Cardiac fibroblast (primary cell): ENCODE measurements around the gene HPSE.

Source experiments
- DNase-seq, 2 donors: peaks; one replicate each; pipeline versions ENCODE4 v3.0.0 to v3.0.0-alpha.2; 2010; ENCODE audit warnings: low read depth in 2 of 2
- H3K4me3 ChIP-seq, 2 donors: replicated peaks in 1 of 2; 1 replicate in 1 of 2; 2 replicates in 1 of 2; pipeline ENCODE4 v1.5.1; 2011; ENCODE audit warnings: low read depth in 2 of 2, low read length in 2 of 2, mild to moderate bottlenecking in 2 of 2, moderate library complexity in 1 of 2
- TF ChIP-seq, protein P1 (sequence below): IDR thresholded peaks from one replicate; pipeline ENCODE4 v1.5.1; 2011; ENCODE audit warnings: low read depth, mild to moderate bottlenecking, low read length, inconsistent platforms

The HPSE gene

GRCh38 chr4:83262682-83263081 lies 72.0 kb downstream of the HPSE start:
- TF ChIP-seq, protein P1, sequence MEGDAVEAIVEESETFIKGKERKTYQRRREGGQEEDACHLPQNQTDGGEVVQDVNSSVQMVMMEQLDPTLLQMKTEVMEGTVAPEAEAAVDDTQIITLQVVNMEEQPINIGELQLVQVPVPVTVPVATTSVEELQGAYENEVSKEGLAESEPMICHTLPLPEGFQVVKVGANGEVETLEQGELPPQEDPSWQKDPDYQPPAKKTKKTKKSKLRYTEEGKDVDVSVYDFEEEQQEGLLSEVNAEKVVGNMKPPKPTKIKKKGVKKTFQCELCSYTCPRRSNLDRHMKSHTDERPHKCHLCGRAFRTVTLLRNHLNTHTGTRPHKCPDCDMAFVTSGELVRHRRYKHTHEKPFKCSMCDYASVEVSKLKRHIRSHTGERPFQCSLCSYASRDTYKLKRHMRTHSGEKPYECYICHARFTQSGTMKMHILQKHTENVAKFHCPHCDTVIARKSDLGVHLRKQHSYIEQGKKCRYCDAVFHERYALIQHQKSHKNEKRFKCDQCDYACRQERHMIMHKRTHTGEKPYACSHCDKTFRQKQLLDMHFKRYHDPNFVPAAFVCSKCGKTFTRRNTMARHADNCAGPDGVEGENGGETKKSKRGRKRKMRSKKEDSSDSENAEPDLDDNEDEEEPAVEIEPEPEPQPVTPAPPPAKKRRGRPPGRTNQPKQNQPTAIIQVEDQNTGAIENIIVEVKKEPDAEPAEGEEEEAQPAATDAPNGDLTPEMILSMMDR, result no peak
- H3K4me3 ChIP-seq, result no peak overlapping the region
- no peak for DNase-seq

GRCh38 chr4:83261307-83261706 lies 73.3 kb downstream of the HPSE start:
- DNase-seq, result no peak
- no peak overlapping the region for H3K4me3 ChIP-seq
- TF ChIP-seq, protein P1, result no peak

DNA sequence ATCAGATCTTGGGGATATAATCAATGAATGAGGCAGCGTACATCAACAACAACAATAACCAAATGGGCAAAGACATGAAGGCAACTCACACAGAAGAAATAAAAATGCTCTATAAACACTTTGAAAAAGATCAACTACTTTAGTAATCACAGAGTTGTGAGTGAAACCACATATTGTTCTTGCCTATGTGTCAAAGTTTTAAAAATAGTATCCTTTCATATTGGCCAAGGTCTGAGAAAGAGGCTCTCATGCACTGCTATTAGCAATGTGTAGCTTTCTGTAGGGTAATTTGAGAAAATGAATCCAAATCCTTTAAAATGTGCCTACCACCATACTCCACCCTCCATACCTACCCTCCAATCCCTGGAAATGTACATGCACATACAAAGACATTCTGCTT lies 75.1 kb downstream of the HPSE start:
- no peak overlapping the region for H3K4me3 ChIP-seq
- DNase-seq, result peak in 1 of 2 donors; percentile 10
- TF ChIP-seq, protein P1, result no peak

GRCh38 chr4:83258461-83258860 lies 76.2 kb downstream of the HPSE start:
- TF ChIP-seq, protein P1, result no peak
- DNase-seq, result no peak
- no peak overlapping the region for H3K4me3 ChIP-seq

DNA sequence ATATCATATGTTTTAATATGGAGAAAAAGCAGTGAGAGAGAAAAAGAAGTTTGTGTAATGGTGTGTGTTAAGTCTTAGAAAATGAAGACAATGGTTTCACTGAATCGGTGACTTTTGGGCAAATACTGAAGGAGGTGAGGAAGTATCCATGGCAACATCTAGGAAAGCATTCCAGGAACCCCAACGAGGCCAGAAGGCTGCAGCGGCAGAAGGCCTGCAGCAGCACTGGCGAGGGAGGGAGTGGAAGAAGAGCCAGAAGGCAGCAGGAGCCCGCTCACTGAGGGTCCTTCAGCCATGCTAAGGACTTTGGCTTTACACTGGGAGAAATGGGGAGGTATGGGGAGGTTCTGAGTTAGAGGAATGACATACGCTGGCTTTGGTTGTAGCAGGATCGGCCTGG lies 76.8 kb downstream of the HPSE start:
- TF ChIP-seq, protein P1, result no peak
- no peak for DNase-seq
- H3K4me3 ChIP-seq, result no peak overlapping the region

DNA sequence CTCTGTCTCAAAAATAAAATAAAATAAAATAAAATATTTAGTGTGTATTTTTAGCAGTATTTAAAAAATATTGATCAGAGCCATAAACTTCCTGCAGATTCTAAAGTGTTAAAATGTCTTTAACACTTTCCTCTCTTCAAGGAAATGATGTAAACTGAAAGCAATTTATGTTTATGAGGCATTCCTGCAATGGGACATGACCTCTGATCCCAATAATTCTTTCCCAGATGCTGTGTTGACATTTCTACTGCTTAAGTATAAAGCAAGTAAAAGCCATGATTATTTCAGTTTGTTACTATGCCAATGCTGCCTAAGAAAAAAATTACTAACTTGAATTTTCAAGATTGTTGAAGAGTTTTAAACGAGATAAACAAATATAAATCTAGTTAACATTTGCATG lies 79.1 kb downstream of the HPSE start:
- DNase-seq, result peak; percentile 81 to 88
- TF ChIP-seq, protein P1, result no peak
- H3K4me3 ChIP-seq, result no peak overlapping the region

- TF ChIP-seq, protein P1, result peak; percentile 77
- H3K4me3 ChIP-seq, result no peak overlapping the region
- DNase-seq, result peak; percentile 70 to 86
These were observed 81.8 kb downstream of the HPSE start for GRCh38 chr4:83252782-83253405.
